Testis (tissue), 5 donors: ENCODE results near the gene SLC50A1. TPM values are rescaled to one million over a fixed set of nuclear protein-coding genes. Genes with fewer than 3 reads are reported as not detected.

Source experiments
- DNase-seq: peaks from one replicate; pipeline ENCODE4 v3.0.0-alpha.2; 2019
- H3K27ac ChIP-seq, 2 donors: fragments of 200-600 bp; sonication (generic); one replicate each; pipeline ENCODE4 v1.5.1; 2019
- H3K27me3 ChIP-seq: fragments of 200-600 bp; sonication (generic); one replicate; pipeline ENCODE4 v1.5.1; 2019
- H3K36me3 ChIP-seq: fragments of 200-600 bp; sonication (generic); one replicate; pipeline ENCODE4 v1.5.1; 2017; ENCODE audit warnings: low read depth; ENCODE audit errors: missing control alignments
- H3K4me1 ChIP-seq: fragments of 200-600 bp; sonication (generic); one replicate; pipeline ENCODE4 v1.5.1; 2019
- H3K4me3 ChIP-seq, 2 donors: fragments of 200-600 bp; sonication (generic); one replicate each; pipeline ENCODE4 v1.5.1; 2017 to 2019
- H3K9me3 ChIP-seq: fragments of 200-600 bp; sonication (generic); one replicate; pipeline ENCODE4 v1.5.1; 2017
- POLR2A ChIP-seq: fragments of 450-650 bp; IDR thresholded peaks from one replicate; pipeline ENCODE4 v1.6.1; 2017; ENCODE audit warnings: antibody characterized with exemption, mild to moderate bottlenecking, moderate library complexity
- WGBS, 2 donors: methylation state at CpG; one replicate each; pipeline ENCODE4 v1.1.5; 2018; 5-methylcytosine and 5-hydroxymethylcytosine counted together
- intact Hi-C: fragments of 100-400 bp; cut with DNase I; formaldehyde crosslinking; loops from one replicate; pipeline ENCODE4 v1.15.1; 2023; ENCODE audit warnings: low total_unique reads
- long read RNA-seq, 2 donors: transcript quantifications; one replicate each; lab custom pipeline, GENCODE V29; 2026
- polyA plus RNA-seq: library from polyadenylated mRNA; stranded (reverse); fragments of 350-450 nt; fragmentation: Illumina TruSeq; extraction: RNeasy Lipid Tissue Mini Kit (QIAGEN cat#74804); gene quantifications from one replicate; pipeline ENCODE4 v1.2.3, GENCODE V29; 2014; ENCODE audit warnings: low read depth, low replicate concordance; ENCODE audit not compliant: insufficient read depth
- total RNA-seq, 2 donors: library from RNA; depleted of rRNA; stranded (reverse); fragments of >200 nt; gene quantifications; one replicate each; pipeline ENCODE4 v1.2.3, GENCODE V29; 2016
- TF ChIP-seq, protein P1 (sequence below), 3 experiments: fragments of 450-650 bp in 2 of 3; fragments of 200-600 bp in 1 of 3; sonication (generic) in 1 of 3; IDR thresholded peaks; one replicate each; pipeline ENCODE4 v1.5.1; 2016 to 2019; ENCODE audit warnings: antibody characterized with exemption in 3 of 3, mild to moderate bottlenecking in 2 of 3, moderate library complexity in 1 of 3

Gene SLC50A1, protein sequence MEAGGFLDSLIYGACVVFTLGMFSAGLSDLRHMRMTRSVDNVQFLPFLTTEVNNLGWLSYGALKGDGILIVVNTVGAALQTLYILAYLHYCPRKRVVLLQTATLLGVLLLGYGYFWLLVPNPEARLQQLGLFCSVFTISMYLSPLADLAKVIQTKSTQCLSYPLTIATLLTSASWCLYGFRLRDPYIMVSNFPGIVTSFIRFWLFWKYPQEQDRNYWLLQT
- total RNA-seq, result 10 to 100 TPM; 25.2 to 30.0 TPM
- polyA plus RNA-seq, result 33.7 TPM
- long read RNA-seq, donor 1, transcript SLC50A1-203 (6 exons, 1,300 nt), result major isoform, 7 of 10 reads
- long read RNA-seq, donor 1, partial matches to known transcripts, result 0 of 10 reads
- long read RNA-seq, donor 1, other reads (novel, unspliced or antisense), result 0 of 10 reads
- long read RNA-seq, donor 2, transcript SLC50A1-203 (6 exons, 1,300 nt), result major isoform, 10 of 13 reads
- long read RNA-seq, donor 2, partial matches to known transcripts, result 0 of 13 reads
- long read RNA-seq, donor 2, other reads (novel, unspliced or antisense), result 0 of 13 reads

DNA sequence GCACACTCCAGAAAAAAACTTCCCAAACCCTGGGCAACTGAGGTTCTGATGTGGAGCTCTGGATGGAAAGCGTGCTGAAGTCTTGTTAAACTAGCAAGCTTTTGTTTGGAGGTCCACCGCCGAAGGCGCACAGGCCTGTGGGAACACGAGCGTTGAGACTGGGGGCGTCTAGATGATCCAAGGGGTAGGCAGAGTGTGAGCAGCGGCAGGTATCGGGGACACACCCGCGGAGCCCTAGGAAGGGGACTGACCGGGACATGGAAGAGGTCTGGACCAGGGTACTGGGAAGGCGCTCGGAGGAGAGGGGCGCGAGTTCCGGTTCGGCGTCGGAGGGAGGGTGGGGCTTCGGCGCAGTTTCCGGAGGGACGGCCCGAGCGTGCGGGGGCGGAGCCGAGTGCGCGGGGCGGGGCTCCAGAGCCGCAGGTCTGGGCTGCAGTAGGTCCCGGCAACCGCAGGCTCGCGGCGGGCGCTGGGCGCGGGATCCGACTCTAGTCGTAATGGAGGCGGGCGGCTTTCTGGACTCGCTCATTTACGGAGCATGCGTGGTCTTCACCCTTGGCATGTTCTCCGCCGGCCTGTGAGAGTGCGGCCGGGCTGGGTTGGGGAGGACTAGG is at the start of gene SLC50A1:
Gene SLC50A1, plus strand, starts transcription at position 438 of the 614 bp plus-strand sequence. Its CDS starts 60 bp downstream, at position 498.
- peaks cover 25% of the 10 kb centered on the region for H3K4me1 ChIP-seq
- intact Hi-C loops, result no loop called here
- TF ChIP-seq POLR2A, result peak; percentile 55
- TF ChIP-seq, protein P1, sequence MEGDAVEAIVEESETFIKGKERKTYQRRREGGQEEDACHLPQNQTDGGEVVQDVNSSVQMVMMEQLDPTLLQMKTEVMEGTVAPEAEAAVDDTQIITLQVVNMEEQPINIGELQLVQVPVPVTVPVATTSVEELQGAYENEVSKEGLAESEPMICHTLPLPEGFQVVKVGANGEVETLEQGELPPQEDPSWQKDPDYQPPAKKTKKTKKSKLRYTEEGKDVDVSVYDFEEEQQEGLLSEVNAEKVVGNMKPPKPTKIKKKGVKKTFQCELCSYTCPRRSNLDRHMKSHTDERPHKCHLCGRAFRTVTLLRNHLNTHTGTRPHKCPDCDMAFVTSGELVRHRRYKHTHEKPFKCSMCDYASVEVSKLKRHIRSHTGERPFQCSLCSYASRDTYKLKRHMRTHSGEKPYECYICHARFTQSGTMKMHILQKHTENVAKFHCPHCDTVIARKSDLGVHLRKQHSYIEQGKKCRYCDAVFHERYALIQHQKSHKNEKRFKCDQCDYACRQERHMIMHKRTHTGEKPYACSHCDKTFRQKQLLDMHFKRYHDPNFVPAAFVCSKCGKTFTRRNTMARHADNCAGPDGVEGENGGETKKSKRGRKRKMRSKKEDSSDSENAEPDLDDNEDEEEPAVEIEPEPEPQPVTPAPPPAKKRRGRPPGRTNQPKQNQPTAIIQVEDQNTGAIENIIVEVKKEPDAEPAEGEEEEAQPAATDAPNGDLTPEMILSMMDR (IDR thresholded peaks at IDR 0.05), result peak; percentile 8 to 54 (median 51)
- peak within 1 kb of the TSS; percentile 95 to 96 for H3K27ac ChIP-seq
- H3K36me3 ChIP-seq, result no peaks in the 10 kb centered on the region
- no peaks in the 10 kb centered on the region for H3K27me3 ChIP-seq
- peak within 1 kb of the TSS; percentile 68 to 82 for H3K4me3 ChIP-seq
- no peaks in the 10 kb centered on the region for H3K9me3 ChIP-seq
- WGBS, 2 donors, result 0 to 1% methylated on average over 26 to 50 of the region's 52 CpGs
- DNase-seq, result peak; percentile 96

DNA sequence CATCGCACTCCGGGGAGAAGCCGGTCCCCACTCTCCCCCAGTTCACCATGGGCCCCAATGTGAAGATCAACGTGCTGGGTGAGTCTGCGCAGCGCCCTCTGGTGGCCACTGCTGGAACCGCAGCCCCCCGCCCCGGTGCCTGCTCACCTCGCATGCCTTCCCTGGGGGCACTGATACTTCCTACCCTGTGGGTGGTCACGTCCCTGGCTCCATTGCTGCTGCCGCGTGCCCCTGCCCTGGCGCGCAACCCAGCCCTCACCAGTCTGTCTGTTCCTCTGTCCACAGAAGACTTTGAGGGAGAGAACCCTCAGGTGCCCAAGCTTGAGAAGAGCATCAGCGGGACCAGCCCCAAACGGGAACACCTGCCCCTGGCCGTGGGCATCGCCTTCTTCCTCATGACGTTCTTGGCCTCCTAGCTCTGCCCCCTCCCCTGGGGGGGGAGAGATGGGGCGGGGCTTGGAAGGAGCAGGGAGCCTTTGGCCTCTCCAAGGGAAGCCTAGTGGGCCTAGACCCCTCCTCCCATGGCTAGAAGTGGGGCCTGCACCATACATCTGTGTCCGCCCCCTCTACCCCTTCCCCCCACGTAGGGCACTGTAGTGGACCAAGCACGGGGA is 49.4 kb upstream of the SLC50A1 start:
- H3K4me3 ChIP-seq, result peak overlapping the region in 1 of 2 donors; percentile 71
- H3K9me3 ChIP-seq, result no peaks in the 10 kb centered on the region
- H3K36me3 ChIP-seq, result no peaks in the 10 kb centered on the region
- no peak overlapping the region for H3K27ac ChIP-seq
- DNase-seq, result peak; percentile 84
- TF ChIP-seq POLR2A, result no peak
- TF ChIP-seq, protein P1 (IDR thresholded peaks at IDR 0.05), result peak; percentile 97 to 100 (median 98)
- peaks cover 25% of the 10 kb centered on the region for H3K4me1 ChIP-seq
- WGBS, 2 donors, result 19 to 50% methylated on average over 7 to 17 of the region's 24 CpGs
- H3K27me3 ChIP-seq, result no peaks in the 10 kb centered on the region
- intact Hi-C loops, result no loop called here

DNA sequence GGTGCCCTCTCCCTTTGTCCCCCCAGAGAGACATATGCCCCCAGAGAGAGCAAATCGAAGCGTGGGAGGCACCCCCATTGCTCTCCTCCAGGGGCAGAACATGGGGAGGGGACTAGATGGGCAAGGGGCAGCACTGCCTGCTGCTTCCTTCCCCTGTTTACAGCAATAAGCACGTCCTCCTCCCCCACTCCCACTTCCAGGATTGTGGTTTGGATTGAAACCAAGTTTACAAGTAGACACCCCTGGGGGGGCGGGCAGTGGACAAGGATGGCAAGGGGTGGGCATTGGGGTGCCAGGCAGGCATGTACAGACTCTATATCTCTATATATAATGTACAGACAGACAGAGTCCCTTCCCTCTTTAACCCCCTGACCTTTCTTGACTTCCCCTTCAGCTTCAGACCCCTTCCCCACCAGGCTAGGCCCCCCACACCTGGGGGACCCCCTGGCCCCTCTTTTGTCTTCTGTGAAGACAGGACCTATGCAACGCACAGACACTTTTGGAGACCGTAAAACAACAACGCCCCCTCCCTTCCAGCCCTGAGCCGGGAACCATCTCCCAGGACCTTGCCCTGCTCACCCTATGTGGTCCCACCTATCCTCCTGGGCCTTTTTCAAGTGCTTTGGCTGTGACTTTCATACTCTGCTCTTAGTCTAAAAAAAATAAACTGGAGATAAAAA is 48.7 kb upstream of the SLC50A1 start:
- WGBS, 2 donors, result 53 to 58% methylated on average over 7 to 8 of the region's 8 CpGs
- no peak overlapping the region for H3K4me3 ChIP-seq
- intact Hi-C loops, result no loop called here
- H3K27me3 ChIP-seq, result no peaks in the 10 kb centered on the region
- no peaks in the 10 kb centered on the region for H3K9me3 ChIP-seq
- H3K4me1 ChIP-seq, result peaks cover 21% of the 10 kb centered on the region
- no peaks in the 10 kb centered on the region for H3K36me3 ChIP-seq
- no peak overlapping the region for H3K27ac ChIP-seq
- TF ChIP-seq, protein P1 (IDR thresholded peaks at IDR 0.05), result no peak
- no peak for TF ChIP-seq POLR2A
- no peak for DNase-seq
